Activated T-helper 1 cell treated with Interleukin-2 at 50 U/mL for 16 hours (primary cell): ENCODE results near the gene SF3B2.
"Not testable (repeated sequence)": the region's sequence is repeated elsewhere in the genome, so short reads cannot be mapped to it uniquely, and the experiment has no call there.

ENCODE experiments used
- DNase-seq: peaks from one replicate; pipeline ENCODE4 v3.0.0-alpha.2; 2020; ENCODE audit warnings: low read depth

The SF3B2 gene

DNA sequence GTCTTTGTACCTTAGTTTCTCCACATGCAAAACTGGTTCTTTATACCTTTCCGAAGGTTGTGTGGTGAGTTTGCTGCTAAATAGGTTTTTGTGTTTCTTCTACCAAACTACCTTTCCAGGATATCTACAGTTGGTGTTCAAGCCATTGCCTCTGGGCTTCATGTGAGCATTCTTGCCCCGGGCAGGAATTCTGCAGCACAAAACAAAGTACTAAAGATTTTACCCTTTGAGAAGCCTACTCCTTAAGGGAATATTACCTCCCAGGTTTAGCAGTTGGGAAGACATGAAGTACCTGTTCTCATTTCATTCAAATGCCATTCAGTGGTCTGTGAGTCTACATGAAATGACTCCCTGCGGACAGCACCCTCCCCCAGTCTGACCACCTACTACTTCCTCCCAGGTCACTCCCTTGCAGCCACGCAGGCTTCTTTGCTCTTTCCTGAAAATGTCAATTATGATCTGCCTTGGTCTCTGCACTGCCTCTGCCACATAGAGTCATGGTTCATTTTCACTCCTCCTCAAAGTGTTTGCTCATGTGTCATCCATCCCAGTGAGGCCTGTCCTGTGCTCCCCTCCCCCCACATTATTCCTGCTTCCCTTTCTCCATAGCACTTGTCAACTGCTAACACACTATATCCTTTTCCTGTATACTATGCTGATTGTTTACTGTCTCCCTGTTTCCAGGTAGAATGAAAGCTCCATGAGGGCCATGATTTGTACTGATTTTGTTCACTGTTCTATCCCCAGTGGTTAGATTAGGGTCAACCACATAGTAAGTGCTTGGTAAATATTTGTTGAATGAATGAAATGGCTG lies 54.8 kb downstream of the SF3B2 start:
- no peak for DNase-seq

DNA sequence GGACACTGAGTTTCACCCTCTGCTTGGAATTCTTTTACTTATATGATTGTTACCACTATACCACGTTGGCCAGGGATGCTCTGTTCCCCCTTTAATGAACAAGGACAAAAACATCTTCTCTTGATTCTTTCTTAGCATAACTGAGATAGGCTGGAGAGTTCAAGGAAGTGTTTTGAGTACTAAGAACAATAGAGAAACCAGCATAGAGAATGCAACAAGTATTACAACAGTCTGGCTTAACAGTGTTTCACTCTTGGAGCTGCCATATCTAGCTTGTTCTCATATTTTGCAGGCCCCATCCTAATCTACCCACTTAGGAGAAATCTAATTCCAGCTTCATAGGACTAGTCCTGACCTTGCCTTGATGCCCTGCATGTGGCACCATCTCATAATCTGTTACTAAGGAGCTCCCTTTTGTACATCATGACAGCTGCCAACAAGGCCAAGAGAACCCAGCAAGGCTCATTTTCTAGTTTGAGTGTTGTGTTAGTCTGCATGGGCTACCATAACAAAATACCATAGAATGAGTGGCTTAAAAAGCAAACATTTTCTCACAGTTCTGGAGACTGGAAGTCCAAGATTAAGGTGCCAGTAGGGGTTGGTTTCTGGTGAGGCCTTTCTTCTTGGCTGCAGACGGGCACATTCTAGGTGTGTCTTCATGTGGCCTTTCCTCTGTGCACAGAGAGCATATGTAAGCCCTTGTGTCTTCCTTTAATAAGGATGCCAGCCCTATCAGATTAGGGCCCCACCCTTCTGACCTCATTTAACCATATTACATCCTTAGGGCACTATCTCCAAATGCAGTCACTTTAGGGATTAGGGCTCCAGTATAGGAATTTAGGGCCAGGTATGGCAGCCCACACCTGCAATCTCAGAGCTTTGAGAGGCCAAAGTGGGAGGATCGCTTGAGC lies 55.7 kb downstream of the SF3B2 start:
- no peak for DNase-seq

DNA sequence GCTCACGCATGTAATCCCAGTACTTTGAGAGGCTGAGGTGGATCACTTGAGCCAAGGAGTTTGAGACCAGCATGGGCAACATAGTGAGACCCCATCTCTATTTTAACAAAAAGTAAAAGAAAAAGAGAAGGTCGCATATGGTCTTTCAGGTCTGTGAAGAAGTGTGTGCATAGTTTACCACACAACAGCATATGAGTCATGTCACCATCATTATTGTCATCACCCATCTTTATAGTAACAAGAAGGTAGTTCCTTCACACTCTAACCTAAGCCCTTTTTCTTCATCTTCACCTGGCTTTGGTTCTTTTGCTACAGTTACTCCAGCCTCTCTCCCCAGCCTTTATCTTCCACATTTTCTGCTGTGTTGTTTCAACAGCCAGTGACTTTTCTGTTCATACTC lies 57.1 kb downstream of the SF3B2 start:
- DNase-seq, result no peak

DNA sequence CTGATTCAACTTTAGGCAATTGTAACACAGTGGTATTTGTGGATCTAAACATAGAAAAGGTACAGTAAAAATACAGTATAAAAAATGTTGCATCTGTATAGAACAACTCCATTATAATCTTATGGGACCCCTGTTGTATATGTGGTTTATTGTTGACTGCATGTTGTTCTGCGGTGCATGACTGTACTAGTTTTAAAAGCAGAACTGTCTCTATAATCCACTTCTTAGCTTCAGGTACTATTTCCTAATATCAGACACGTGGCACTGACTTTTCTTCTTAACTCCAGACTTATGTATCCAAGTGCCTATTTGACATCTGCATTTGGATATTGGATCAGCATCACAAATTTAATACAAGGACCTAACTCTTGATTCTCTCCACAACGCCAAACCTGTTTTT lies 59.0 kb downstream of the SF3B2 start:
- no peak for DNase-seq

DNA sequence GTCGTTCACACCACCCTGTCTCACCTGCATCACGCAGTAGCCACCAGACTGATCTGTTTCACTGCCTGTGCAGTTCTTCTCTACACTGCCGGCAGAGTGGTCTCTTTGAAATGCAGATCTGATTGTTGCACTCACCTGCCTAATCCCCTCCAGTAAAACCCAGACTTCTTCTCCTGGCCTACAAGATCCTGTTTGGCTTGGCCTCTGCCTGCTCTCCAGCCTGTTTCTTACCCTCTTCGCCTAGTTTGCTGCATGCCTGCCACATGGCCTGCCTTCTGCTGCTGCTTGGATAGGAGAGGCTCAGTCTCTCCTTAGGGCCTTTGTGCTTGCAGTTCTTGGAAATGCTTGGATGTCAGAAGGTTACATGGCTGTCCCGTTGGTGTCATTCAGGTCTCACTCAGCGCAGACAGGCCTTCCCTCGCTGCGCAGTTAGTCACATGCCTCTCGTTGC lies 59.9 kb downstream of the SF3B2 start:
- DNase-seq, result no peak

DNA sequence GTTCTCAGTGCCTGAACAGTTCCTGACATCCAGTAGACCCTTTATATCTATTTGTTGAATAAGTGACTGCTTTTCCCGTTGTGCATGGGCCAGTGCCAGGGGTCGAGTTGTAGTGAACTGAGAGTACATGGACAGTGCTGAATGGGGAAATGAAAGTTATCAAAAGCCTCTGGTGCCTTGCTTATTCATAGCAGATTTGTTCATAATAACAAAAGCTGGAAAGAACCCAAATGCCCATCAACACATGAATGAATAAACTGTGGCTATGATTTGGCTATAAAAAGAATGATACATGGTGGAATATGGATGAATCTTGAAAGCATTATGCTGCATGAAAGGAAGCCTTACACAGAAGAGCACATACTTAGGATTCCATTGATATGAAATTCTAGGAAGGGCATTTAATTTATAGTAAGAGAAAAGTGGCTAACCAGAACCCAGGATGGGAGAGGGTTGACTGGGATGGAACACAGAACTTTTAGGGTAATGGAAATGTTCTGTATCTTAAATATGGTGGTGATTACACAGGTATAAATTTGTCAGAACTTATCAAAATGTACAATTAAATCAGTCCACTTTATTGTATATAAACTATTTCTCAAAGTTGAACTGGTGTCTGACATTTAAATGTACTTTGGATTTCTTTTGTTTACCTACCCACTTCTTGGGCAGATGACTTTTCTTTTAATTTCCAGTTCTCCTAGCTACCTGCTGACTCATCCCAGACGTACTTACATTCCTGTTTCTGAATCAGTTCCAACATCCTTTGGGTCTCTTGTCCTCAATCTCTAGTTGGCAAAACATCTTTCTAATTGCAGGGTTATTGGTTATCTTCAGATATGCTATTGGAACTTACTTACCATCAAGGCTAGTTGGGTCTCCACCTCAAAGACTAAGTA lies 60.7 kb downstream of the SF3B2 start:
- no peak for DNase-seq

DNA sequence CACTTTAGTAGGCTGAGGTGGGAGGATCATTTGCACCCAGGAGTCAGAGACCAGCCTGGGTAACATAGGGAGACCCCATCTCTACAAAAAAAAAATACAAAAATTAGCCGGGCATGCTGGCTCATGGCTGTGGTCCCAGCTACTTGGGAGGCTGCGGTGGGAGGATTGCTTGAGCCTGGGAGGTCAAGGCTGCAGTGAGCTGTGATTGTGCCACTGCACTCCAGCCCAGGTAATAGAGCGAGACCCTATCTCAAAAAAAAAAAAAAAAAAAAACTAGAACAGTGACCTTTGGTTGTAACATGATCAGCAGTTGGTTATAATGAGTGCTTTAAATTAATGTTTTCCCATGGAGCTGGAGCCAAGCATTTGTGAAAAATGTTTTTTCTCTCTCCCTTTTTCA lies 62.8 kb downstream of the SF3B2 start:
- not testable (repeated sequence) for DNase-seq

DNA sequence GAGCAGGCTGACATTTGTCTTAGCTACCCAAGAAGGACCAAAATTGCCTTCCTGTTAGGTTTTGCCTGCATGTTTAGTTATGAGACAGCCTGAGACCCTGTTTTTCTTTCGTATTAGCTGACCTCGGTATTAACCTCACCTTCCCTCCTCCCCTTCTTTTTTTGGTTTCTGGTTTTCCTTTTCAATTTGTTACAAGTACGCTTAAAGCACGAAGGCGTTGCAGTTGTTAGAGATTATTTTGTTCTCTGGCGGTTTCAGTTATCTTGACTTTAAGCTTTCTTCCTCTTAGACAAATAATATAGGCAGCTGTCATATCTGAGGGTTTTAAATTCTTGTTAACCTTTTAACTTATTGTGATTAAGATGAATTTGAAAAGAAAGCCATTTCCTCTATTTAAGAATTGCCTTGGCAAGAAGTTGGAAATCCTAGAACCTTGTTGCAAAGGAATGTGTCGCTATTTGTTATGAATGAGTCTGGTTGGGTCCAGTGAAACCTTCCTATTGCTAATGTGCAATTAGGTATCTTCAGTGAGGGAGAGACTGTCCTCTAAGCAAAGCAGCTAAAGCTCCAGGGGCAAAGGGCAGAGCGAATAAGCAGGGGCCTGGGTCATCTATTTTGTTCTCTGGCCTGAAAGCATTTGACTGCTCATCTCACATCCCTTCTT lies 63.6 kb downstream of the SF3B2 start:
- DNase-seq, result no peak

DNA sequence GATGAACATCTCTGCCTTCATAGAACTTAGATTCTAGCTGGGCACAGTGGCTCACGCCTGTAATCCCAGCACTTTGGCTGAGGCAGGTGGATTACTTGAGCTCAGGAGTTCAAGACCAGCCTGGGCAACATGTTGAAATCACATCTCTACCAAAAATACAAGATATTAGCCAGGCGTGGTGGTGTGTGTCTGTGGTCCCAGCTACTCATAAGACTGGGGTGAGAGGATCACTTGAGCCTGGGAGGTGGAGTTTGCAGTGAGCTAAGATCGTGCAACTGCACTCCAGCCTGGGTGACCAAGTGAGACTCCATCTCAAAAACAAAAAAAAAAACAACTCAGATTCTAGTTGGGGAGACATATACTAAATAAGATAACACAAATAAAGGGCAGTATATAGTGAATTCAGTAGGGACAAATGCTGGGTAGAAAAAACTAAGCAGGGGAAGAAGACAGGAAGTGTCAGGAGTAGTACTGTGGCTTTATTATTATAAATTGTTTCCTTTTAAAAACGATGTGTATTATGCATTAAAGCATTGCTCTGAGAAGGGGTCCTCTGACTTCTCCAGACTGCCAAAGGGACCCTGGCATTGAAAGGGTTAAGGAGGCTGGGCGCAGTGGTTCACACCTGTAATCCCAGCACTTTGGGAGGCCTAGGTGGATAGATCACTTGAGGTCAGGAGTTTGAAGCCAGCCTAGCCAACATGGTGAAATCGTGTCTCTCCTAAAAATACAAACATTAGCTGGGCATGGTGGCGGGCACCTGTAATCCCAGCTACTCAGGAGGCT lies 64.6 kb downstream of the SF3B2 start:
- DNase-seq, result no peak

DNA sequence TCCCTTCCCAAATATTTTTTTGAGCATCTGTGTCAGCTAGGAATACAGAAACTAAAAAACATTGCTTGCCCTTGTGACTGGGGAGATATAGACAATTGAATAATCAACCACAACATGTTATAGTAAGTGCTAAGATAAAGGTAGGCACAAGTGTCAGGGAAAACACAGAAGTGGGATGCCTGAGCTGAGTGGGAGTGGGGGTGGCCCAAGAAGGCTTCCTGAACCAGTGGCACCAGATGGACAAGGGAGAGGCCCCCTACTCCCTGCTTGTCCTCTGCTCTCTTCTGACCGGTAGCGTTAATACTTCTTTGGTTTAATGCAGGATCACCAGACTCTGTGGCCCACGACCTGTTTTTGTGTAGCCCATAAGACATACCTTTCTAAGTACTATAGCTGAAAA lies 66.7 kb downstream of the SF3B2 start:
- DNase-seq, result no peak
